Activated gamma-delta T cell treated with Interleukin-2 at 50 U/mL for 16 hours (primary cell): ENCODE data around the gene CRADD.

Source experiments
- DNase-seq: peaks from one replicate; pipeline ENCODE4 v3.0.0-alpha.2; 2020

The CRADD gene

DNA sequence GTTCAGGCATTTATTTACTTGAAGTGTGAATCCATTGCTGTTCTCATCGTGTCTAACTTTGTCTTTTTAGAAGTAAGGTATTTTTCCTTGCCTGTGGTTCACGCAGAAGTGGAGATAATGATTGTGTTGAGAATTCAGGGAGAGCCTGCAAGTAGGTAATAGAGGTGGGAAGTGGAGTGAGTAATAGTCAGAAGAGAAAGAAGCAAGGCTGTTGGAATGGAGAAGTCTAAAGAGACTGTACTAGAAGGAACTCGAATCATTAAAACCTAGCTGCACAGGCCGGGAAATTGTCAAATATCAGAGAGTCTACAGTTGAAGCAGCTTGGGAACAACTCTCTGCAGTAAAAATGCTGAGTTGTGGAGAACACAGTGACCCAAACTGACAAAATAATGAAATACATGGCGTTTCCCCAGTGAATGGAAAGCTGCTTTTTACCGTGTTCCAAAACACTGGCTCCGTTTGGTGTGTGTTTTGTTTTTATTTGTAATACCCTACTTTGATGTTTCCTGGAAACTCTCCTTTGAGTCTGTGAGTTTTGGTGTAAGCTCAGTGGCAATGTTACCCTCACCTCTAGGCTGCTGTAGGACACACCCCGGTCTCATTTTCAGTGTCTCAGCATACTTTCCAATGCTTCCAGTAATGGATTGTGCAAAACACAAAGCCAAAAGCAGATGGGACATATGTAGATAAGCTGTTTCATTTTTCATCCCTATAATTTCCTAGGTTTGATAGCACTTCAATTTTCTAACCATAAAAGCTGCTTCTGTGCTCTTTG is 146.6 kb downstream of the CRADD start:
- DNase-seq, result no peak

DNA sequence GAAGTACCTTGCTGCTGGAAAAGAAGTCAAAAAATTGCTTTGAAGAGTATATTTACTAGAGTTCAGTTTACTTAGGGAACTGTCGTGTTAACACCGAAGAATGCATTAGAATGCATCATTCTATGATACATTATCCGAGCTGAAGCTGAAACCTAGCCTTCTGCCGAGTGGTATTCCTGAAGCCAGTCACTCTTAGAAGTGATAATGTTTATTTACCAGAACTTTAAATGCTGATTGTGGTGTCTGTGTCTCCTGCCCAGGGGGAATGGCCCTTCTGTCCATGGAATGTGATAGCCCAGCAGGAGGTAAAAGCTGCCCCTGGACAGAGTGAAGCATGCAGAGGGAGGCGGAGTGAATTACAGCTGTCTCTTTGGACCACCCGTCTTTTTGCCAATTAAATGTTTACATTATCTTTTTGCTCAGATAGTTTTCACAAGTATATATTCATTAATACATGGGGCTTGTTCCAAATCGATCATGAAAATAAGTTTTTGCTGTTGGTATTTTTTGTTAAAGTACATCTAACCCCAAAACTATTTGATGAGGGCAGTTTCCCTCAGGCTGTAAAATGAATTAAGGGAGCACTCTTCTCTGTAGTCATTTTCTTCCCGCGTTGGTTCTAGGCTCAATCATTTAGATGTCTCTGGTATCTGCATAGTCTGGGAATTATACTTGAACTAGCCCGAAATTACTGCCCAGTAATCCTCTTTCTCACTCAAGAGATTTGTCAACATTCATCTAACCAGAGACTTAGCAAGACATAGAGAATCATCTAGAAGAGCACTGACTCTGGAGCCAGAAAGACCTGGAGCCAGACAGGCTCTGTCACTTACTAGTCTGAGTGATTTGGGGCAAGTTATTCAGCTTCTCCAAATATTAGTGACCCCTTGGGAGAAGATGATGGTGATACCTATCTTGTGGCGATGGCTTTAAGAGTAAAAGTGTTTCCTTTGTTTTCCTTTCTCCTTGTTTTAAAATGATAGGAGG is 147.6 kb downstream of the CRADD start:
- no peak for DNase-seq

DNA sequence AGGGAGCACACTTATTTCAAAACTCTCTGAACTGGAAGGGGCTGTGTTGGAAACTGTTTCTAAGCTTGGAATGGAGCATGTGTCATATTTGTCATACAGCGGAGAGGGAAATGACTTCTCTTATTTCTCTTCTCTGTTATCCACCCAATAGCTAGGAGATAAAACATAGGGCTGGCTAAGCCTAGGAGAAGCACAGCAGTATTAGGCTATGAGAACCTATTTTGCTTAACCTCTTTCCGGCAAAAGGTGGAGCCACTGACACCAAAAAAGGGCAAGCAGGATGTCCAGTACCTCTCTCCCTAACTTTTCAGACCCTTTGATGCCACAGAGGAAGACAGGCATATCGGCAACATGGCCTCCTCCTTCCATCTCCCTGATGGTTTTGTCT is 148.3 kb downstream of the CRADD start:
- DNase-seq, result no peak

DNA sequence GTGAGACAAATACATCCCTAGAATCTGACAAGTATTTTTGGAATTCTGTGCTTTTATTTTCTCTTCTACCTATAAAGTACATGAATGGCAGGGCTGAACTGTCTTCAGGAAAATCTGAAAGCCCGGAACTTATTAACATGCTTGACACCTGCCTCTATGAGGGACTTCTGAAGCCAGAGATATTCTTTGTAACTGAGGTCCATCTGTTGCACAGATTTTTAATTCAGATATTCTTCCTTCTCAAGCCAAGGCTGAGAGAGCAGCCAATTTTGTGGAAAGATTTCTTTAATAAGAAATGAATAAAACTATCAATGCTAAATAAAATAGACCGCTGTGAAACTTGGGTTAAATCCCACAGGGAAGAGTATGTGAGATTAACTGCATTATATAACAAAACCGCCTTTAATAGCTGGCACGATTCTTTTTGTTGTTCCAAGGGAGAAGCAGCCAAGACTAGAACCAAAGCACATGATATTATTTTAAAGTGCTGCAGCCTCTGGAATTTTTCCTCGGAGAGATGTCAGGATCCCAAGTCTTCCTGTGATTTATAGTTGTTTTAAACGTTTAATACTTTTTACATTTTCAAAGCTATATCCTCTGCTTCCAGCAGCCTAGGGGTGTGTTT is 148.9 kb downstream of the CRADD start:
- no peak for DNase-seq

DNA sequence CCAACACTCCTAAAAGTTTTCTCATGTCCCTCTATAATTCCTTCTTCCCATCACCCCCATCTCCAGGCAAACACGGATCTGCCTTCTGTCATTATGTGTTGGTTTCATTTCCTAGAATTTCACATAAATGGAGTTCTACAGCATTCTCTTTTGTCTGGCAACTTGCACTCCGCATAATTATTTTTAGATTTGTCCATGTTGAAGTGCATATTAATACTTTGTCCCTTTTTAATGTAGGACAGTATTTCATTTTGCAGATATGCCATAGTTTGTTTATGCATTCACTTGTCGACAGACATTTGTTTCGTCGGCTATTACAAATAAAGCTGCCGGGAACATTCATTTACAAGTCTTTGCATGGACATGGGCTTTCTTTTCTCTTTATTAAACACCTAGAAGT is 150.0 kb downstream of the CRADD start:
- no peak for DNase-seq

DNA sequence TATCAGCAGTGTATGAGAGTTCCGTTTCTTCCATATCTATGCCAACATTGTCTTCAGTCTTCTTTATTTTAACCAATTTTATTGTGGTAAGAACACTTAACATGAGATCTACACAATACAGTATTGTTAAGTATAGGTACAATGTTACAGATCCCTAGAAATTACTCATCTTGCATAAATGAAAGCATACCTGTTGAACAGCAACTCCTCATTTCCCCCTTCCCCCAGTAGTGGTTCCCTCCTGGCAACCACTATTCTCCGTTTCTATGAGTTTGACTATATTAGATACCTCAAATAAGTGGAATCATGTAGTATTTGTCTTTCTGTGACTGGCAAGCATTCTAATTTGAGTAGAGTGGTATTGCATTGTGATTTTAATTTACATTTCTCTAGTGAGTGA is 150.5 kb downstream of the CRADD start:
- DNase-seq, result no peak

DNA sequence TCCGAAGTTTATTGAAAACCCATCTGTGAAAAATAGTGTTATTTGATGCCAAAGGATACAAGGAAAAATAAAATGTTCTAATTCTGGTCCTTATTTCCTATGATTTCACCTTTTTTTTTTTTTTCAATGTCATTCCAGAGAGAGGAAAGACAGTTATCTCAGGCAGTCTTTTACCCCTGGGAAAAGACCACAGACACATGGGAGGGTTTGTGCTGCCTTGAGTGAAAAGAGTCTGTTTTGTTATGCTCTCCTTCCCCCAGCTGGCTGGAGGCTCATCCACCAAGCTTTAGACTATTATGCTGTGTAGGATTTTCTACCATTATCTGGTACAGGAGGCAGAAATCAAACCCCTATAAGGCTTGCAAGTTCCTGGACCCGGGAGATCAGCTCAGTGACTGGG is 151.8 kb downstream of the CRADD start:
- no peak for DNase-seq

DNA sequence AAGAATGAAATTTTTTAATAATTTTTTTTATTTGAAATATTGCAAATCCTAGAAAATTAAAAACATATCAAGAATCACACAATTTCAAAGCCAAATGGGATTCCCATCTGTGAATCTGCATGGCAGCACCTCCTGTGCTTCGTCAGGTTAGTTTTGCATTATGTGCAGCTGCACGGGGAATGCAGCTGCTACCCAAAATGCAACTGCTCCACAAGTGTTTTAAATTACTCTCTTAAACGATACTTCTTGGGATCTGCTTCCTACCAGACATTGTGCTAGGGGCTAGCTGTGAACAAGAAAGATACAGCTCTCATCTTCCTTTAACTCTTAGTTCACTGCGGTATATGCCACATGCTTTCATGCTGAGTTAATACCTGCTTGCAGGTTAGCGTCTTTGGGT is 154.2 kb downstream of the CRADD start:
- no peak for DNase-seq

DNA sequence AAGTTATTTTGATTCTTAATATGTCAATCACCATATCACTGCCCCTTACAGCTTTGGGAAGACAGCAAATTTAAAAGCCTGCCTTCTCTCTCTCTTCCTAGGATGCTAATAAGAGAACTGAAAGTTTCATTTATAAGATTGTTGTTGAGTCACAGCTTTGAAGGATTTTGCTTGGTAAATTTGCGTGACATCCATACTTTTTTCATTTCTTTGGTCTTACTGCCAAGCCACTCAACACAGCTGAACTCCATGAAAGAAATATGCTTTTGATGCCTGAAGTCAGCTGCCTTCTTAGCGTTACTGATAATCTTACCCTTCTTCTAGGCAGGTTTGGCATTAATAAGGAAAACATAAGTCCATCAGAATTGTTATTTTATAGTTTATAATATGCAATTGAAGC is 155.0 kb downstream of the CRADD start:
- DNase-seq, result no peak

DNA sequence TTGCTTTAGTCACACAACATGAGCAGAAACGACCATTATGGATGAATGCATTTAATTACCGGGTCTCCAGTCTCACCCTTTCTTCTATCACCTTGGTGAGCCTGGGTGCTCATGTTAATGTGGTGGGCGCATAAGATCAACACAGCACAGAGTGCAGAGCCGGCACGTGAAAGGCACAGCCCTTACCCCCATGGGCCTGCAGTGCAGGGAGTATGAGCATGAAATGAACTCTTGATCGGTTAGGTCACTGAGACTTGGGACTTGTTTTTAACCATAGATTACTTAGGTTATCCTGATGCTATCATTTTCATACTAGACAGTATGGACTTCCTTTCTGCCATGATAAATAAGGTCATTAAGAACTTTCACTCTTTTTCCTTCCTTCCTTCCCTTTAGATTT is 156.8 kb downstream of the CRADD start:
- DNase-seq, result no peak

DNA sequence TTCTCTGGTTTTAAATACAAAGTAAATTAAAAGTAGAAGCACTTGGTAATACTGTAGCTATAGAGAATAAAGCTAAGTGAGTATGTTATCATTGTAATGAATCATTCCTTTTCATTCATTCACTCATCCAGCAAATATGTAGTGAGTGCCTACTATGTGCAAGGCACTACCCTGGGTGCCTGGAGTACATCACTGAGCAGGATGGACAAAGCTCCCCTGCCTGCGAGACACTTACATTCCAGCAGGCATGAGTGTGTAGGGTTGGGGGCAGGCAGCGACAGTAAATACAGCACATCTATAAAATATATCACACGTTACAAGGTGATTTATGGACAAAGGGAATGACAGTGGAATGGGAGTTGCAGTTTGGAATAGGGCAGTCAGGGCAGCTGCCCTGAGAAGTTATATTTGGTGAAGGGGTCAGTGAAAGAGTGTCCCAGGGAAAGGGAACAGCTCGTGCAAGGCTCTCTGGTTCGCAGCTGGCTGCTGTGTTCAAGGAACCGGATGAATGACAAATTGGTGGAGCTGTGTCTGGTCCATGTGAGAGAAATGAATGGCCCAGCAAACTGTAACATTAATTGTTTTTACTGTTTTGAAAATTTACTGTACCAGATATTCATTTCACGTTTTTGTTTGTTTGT is 159.6 kb downstream of the CRADD start:
- no peak for DNase-seq

DNA sequence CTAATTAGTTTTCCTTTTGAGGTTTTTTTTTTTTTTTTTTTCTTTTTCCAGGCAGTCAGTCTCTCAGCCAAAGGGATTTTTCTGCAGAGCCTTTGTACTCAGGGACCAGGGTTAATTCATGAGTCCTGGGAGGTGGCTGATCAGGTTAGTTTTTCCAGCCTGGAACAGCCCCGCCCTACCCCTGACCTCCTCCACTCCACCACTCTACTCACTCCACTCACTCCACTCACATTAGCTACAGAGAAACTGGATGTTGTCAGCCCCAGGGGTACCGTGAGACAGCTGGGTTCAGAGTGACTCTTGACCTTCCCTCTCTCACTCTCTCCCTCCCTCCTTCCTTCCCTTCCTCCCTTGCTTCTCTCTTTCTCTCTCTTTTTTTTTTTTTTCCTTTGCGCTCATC is 161.0 kb downstream of the CRADD start:
- DNase-seq, result no peak

DNA sequence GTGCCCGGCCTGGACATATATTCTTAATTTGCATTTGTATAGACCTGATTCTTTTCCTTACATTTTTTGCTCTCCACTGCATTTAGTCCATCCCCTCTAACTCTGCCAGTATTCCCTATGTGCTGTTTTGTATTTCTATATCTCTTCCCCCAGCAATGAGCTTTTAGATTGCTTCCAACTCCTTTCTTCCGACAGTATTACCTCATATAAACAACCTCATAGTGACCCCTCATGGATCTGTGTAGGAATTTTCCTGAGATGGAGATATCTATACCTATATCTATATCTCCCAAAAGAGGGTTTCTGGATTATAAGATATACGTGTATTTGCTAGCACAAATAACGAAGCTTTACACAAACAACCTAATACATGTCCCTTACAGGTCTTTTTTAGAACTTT is 161.9 kb downstream of the CRADD start:
- DNase-seq, result no peak

DNA sequence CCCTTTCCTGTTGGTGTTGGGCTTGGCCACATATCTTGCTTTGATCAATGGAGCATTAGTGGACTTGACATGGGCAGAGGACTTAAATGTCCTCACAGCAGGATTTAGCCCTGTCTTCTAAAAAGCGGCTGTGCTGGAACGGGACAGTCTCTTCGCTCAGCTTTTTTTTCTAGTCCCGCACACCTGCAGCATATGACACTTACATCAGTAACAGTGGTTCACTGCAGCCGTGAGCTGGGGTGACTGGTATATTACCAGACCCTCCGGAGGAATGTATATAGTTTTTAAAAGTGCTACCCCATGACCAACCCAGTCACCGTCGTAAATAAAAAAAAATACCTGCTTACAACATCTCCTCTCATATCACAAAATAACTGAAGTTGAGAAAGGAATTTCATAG is 164.5 kb downstream of the CRADD start:
- DNase-seq, result no peak

DNA sequence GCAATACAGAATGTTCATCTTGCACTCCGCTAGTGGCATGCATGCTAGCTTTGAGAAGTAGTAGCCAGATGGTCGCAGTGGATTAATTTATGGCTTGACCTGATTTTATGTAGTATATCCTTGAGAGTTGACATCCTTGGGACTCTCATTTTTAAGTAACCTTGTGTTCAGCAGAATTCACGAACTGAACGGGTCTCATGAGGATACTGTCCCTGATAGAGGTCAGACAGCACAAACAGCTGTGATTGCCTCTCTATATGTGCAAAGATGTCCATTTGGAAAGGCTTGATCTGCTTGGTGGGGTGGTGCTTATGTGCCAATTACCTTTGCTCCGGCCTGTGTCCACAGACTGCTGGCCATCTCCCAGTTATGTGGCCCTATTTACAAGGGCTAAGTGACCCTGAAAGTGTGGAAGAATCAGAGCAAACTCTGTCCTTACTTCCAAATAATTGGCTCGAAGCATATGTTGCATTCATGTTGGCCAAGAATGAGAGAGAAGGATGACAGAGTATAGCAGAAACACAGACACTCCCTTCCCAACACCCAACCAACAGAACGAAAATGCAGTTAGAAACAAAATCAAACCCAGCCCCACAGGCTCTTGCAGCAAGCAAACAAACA is 167.1 kb downstream of the CRADD start:
- DNase-seq, result no peak

DNA sequence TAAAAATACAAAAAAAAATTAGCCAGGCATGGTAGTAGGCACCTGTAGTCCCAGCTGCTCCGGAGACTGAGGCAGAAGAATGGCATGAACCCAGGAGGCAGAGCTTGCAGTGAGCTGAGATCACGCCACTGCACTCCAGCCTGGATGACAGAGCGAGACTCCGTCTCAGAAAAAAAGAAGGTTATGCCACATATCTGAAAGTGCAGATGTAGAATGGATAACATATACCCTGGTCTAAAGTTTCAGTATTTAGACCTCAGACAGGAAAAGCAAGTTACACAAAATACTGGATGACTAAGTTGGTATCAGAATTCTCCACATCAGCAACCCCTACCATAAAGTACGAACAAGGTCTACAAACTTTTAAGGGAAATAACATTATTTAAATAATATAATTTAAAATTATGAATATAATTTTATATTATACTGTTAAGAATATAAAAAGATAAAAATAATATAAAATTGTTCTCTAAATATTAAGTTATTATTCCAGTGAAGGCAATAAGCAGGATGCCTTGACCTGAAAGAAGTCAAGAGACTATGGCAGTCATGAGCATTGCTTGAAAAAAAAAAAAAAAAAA is 169.9 kb downstream of the CRADD start:
- DNase-seq, result no peak

DNA sequence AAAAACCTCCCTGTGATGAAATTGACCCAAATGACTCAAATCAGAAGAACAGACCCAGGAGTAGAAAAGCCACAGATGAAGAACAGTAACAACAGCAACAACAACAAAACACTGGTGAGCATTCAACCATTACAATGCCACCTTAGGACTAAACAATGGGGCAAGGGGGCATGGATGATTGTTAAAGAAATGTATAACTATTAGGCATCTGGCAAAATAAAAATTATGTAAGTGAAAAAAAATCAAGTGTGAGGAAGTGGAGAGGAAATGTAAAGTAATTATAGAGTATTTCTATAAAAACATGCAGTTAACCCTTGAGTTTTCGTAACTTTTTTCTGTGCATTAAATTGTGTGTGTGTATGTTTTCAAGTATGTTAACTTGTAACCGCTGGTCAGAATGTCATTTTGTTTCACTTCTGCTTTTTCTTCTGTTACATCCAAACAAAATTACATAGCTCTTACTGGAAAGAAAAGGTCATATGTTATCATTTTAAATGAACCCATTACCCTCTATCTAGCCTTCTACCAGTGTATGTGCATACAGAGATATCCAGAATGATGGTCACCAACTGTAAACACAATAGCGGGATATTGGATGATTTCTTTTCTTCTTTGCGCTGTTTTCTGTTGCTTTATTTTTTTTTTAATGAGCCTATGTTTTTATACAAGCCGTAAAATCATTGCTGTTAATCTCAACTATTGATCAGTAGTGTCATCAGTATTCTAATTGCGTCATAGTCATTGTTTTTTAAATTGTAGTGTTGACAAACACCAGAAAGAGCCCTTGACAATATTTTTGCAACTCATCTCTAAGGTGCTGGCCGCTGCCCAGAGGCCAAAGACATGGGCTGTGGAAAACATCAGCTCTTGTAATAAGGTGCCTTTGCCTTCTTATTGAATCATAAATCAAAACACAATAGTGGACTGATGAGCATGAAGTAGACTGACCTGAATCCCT is 170.6 kb downstream of the CRADD start:
- DNase-seq, result no peak

DNA sequence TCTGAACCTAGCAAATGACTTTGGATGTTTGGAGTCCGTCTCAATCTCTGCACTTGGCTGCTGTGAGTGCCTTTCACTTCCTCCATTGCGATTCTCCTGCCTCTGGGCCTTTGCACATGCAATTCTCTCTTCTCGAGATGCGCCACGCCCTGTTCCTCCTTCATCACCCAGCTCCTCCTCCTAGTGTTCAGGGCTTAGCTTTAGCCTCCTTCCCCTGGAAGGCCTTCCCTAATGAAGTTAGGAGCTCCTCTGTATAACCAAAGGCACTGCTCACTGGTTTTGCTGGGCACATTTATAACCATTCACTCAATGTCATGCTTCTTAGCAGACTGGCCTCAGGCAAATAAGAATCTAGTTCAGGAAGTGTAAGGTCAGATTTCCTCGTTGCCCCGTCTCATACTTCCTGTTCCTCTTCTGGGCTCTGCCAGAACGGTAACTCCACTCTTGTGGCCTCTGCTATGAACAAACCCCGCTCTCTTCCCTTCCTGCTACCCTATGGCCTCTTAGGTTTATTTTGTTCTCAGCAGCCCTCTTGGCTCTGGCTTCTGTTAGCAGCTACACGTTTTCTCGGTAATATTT is 171.4 kb downstream of the CRADD start:
- no peak for DNase-seq

DNA sequence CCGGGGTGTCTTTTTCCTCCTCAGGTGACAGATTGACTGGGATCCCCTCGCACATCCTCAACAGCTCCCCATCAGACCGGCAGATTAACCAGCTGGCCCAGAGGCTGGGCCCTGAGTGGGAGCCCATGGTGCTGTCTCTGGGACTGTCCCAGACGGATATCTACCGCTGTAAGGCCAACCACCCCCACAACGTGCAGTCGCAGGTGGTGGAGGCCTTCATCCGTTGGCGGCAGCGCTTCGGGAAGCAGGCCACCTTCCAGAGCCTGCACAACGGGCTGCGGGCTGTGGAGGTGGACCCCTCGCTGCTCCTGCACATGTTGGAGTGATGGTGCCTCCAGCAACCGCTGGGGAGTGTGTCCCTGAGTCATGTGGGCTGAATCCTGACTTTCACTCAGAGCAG is 172.8 kb downstream of the CRADD start:
- DNase-seq, result no peak

DNA sequence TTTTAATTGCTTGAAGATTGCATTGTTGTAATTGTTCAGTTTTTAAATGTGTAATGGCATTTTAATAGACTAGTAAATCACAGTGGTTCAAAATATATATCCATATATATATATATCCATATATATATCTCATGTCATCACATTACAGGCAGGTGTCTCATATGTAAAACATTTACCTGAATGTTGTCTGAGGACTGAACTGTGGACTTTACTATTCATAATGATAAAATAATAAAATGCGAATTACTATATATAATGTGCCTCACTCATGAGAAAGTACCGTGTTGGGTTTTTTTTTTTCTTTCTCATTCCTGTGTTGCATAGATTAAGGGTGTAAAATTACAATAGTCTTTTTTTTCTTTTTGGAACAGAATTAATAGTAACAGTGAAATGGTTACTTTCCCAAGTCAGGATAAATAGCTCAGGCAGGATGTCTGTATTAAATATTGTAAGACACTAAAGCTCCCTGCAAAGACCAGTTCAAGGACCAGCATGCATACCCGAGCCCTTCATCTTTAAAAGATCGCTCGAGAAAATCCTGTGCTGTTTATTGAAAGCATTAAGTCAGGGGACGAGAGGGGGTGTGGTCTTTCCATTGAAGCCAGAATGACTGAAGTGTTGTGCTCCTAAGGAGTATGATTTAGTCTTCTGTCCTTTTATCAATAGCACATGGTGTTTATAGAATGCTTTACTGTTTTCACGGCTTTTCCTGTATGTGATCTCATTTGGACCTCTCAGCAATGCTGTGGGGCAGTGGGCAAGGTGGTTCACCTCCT is 173.5 kb downstream of the CRADD start:
- DNase-seq, result no peak
